ENCODE data around the gene NELL2. TPM values are rescaled to one million over a fixed set of nuclear protein-coding genes. Genes with fewer than 3 reads are reported as not detected.

Gene NELL2
- total RNA-seq, 1 experiment from 2014 or later, result 1.1 TPM

DNA sequence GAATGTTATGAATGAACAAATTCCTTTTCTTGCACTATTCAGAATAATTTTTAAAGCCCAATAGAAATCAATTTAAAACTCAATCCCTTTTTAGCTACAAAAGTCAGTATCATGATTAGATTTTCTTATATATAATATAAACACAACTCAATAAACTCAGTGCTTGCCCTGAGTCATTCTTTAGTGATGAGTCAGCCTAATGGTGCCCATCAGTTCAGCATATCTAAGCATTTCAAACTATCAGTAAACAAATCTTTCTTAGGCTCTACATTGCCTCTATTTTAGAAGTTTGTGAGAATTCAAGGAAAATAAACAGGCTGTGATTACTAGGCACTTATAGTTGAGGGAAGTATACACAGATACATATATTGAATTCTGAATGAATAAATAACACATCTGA lies 179.6 kb downstream of the NELL2 start:
- Histone ChIP-seq H3K4me1 (ENCODE audit: control insufficient read depth in 1 of 2, insufficient read depth in 2 of 2, low read length in 2 of 2) (no peaks in the 10 kb centered on the region), H3K4me3 (replicated peaks in 1 of 2; ENCODE audit: low read depth in 1 of 2, low read length in 2 of 2) (no peak overlapping the region), H3K9ac (ENCODE audit: low read length) (no peak overlapping the region), H3K79me2 (ENCODE audit: insufficient read depth, low read length) (no peaks in the 10 kb centered on the region), H3K27ac (ENCODE audit: low read depth, low read length) (no peak overlapping the region), H2AFZ (ENCODE audit: low read depth, low read length, poor library complexity, severe bottlenecking) (no peak overlapping the region), H3K9me2 (ENCODE audit: insufficient read depth) (no peaks in the 10 kb centered on the region), H3K4me2 (ENCODE audit: low read length) (no peak overlapping the region), H3K9me3 (ENCODE audit: control insufficient read depth in 1 of 2, insufficient read depth in 1 of 2, low read depth in 1 of 2, low read length in 2 of 2) (no peaks in the 10 kb centered on the region), H3K27me3 (ENCODE audit: insufficient read depth, low read length) (no peaks in the 10 kb centered on the region; the same call in 1 of the 2 replicates), H3K36me3 (ENCODE audit: control insufficient read depth in 1 of 2, insufficient read depth in 2 of 2, low read length in 2 of 2) (no peaks in the 10 kb centered on the region), H4K20me1 (ENCODE audit: insufficient read depth) (no peaks in the 10 kb centered on the region)
- POLR2A ChIA-PET, result no interaction called here
- no TSS peak for BruUV-seq (replicated peaks)
- CTCF ChIA-PET, result no interaction called here
- TF ChIP-seq SRF (IDR thresholded peaks at IDR 0.05; ENCODE audit: low read depth) (no peak), RAD21 (IDR thresholded peaks at IDR 0.05; ENCODE audit: low read depth) (no peak), TCF7L2 (IDR thresholded peaks at IDR 0.05; ENCODE audit: borderline replicate concordance, extremely low read depth, insufficient read depth, insufficient read length) (no peak), SIN3A (IDR thresholded peaks at IDR 0.05; ENCODE audit: low read depth) (no peak), ZNF274 (IDR thresholded peaks at IDR 0.05; ENCODE audit: low read depth, low read length) (no peak), ZFX (IDR thresholded peaks at IDR 0.05) (no peak), MAX (IDR thresholded peaks at IDR 0.05) (no peak), CEBPB (IDR thresholded peaks at IDR 0.05; ENCODE audit: low read depth) (no peak), POLR2AphosphoS5 (IDR thresholded peaks at IDR 0.05; ENCODE audit: low read depth, low read length) (no peak), YY1 (IDR thresholded peaks at IDR 0.05; ENCODE audit: extremely low read depth, insufficient replicate concordance, low read depth, low read length) (no peak), SP1 (IDR thresholded peaks at IDR 0.05; ENCODE audit: low read depth) (no peak), FOSL1 (IDR thresholded peaks at IDR 0.05; ENCODE audit: low read depth) (no peak), ELF1 (IDR thresholded peaks at IDR 0.05; ENCODE audit: borderline replicate concordance, low read depth) (no peak)
- TF ChIP-seq, protein P1, sequence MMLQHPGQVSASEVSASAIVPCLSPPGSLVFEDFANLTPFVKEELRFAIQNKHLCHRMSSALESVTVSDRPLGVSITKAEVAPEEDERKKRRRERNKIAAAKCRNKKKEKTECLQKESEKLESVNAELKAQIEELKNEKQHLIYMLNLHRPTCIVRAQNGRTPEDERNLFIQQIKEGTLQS (IDR thresholded peaks at IDR 0.05), result no peak
- TF ChIP-seq, protein P2, sequence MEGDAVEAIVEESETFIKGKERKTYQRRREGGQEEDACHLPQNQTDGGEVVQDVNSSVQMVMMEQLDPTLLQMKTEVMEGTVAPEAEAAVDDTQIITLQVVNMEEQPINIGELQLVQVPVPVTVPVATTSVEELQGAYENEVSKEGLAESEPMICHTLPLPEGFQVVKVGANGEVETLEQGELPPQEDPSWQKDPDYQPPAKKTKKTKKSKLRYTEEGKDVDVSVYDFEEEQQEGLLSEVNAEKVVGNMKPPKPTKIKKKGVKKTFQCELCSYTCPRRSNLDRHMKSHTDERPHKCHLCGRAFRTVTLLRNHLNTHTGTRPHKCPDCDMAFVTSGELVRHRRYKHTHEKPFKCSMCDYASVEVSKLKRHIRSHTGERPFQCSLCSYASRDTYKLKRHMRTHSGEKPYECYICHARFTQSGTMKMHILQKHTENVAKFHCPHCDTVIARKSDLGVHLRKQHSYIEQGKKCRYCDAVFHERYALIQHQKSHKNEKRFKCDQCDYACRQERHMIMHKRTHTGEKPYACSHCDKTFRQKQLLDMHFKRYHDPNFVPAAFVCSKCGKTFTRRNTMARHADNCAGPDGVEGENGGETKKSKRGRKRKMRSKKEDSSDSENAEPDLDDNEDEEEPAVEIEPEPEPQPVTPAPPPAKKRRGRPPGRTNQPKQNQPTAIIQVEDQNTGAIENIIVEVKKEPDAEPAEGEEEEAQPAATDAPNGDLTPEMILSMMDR (IDR thresholded peaks at IDR 0.05 in 2 of 3, conservative IDR thresholded peaks at IDR 0.05 in 1 of 3; ENCODE audit: borderline replicate concordance in 1 of 3, insufficient read depth in 1 of 3, low read depth in 2 of 3, low read length in 2 of 3), result no peak
- RAD21 ChIA-PET (ENCODE audit: low non-redundant PET in 1 of 2, low total read pairs in 2 of 2, uncharacterized antibody in 2 of 2, unreplicated experiment in 2 of 2), result no interaction called here
- DNase-seq (ENCODE audit: low read depth, low spot score), result no peak
- intact Hi-C loops (cut with micrococcal nuclease), result no loop called here
- ATAC-seq, result no peak

All from HCT116 (cell line).